ENCODE measurements around the gene NIPAL3. TPM values are rescaled to one million over a fixed set of nuclear protein-coding genes. Genes with fewer than 3 reads are reported as not detected.

Gene NIPAL3
- total RNA-seq, 2 experiments from 2014 or later: 38.1 to 41.4 TPM

GRCh38 chr1:24424207-24424606 lies 8.6 kb downstream of the NIPAL3 start:
- Mint-ChIP-seq H3K36me3 (ENCODE audit: low read depth) (peaks cover 56% of the 10 kb centered on the region), H3K9me3 (ENCODE audit: low read depth) (no peaks in the 10 kb centered on the region), H3K27me3 (no peaks in the 10 kb centered on the region), H3K4me1 (peaks cover 61% of the 10 kb centered on the region), H3K27ac (peak overlapping the region; percentile 67), H3K4me3 (no peak overlapping the region)
- peak; percentile 53 for ATAC-seq
- ChIA-PET POLR2A (no interaction called here), CTCF (interaction anchor here (0.6 to 2.6 kb wide), 9 partner anchors 8 to 461 kb away, joined by 3 to 15 read pairs (median 5); partner anchors contain the start of gene NIPAL3)
- intact Hi-C loops (cut with DNase I, micrococcal nuclease): no loop called here
- DNase-seq: peak; percentile 25

GRCh38 chr1:24424990-24425389 lies 9.4 kb downstream of the NIPAL3 start:
- Mint-ChIP-seq H3K27me3 (no peaks in the 10 kb centered on the region), H3K9me3 (ENCODE audit: low read depth) (no peaks in the 10 kb centered on the region), H3K4me1 (peaks cover 57% of the 10 kb centered on the region), H3K4me3 (no peak overlapping the region), H3K27ac (no peak overlapping the region), H3K36me3 (ENCODE audit: low read depth) (peaks cover 50% of the 10 kb centered on the region)
- ATAC-seq (no peak), DNase-seq (no peak)
- CTCF ChIA-PET: interaction anchor here (0.6 to 2.6 kb wide), 9 partner anchors 7 to 233 kb away, joined by 3 to 15 read pairs (median 4); partner anchors contain the start of gene NIPAL3
- intact Hi-C loops (cut with DNase I, micrococcal nuclease): no loop called here
- POLR2A ChIA-PET: no interaction called here

GRCh38 chr1:24425441-24425840 lies 9.8 kb downstream of the NIPAL3 start:
- intact Hi-C loops (cut with DNase I, micrococcal nuclease): no loop called here
- H3K27ac Mint-ChIP-seq: no peak overlapping the region
- peaks cover 54% of the 10 kb centered on the region for H3K4me1 Mint-ChIP-seq
- DNase-seq (no peak), ATAC-seq (no peak)
- CTCF ChIA-PET: interaction anchor here (0.6 to 2.6 kb wide), 8 partner anchors 10 to 233 kb away, joined by 3 to 15 read pairs (median 5); partner anchors contain the start of gene NIPAL3
- no peak overlapping the region for H3K4me3 Mint-ChIP-seq
- POLR2A ChIA-PET: no interaction called here
- no peaks in the 10 kb centered on the region for H3K27me3 Mint-ChIP-seq
- no peaks in the 10 kb centered on the region for H3K9me3 Mint-ChIP-seq (ENCODE audit: low read depth)
- peaks cover 48% of the 10 kb centered on the region for H3K36me3 Mint-ChIP-seq (ENCODE audit: low read depth)

GRCh38 chr1:24425922-24426321 lies 10.3 kb downstream of the NIPAL3 start:
- ChIA-PET POLR2A (no interaction called here), CTCF (interaction anchor here (2.0 kb wide), 1 partner anchor 18 kb away, joined by 6 read pairs; no protein-coding TSS in a partner anchor)
- intact Hi-C loops (cut with DNase I, micrococcal nuclease): no loop called here
- ATAC-seq (no peak), DNase-seq (no peak)
- Mint-ChIP-seq H3K27ac (no peak overlapping the region), H3K27me3 (no peaks in the 10 kb centered on the region), H3K9me3 (ENCODE audit: low read depth) (no peaks in the 10 kb centered on the region), H3K36me3 (ENCODE audit: low read depth) (peaks cover 46% of the 10 kb centered on the region), H3K4me1 (peaks cover 49% of the 10 kb centered on the region), H3K4me3 (no peak overlapping the region)

GRCh38 chr1:24426744-24427544 lies 11.3 kb downstream of the NIPAL3 start:
- intact Hi-C loops (cut with DNase I, micrococcal nuclease): no loop called here
- DNase-seq (no peak), ATAC-seq (no peak)
- CTCF ChIA-PET: no interaction called here
- H3K4me1 Mint-ChIP-seq: peaks cover 46% of the 10 kb centered on the region
- no peak overlapping the region for H3K4me3 Mint-ChIP-seq
- no peaks in the 10 kb centered on the region for H3K27me3 Mint-ChIP-seq
- no peaks in the 10 kb centered on the region for H3K9me3 Mint-ChIP-seq (ENCODE audit: low read depth)
- H3K27ac Mint-ChIP-seq: no peak overlapping the region
- POLR2A ChIA-PET: no interaction called here
- H3K36me3 Mint-ChIP-seq (ENCODE audit: low read depth): peaks cover 37% of the 10 kb centered on the region

GRCh38 chr1:24427545-24427862 lies 11.9 kb downstream of the NIPAL3 start:
- Mint-ChIP-seq H3K36me3 (ENCODE audit: low read depth) (peaks cover 31% of the 10 kb centered on the region), H3K27ac (no peak overlapping the region), H3K27me3 (no peaks in the 10 kb centered on the region), H3K4me3 (no peak overlapping the region), H3K9me3 (ENCODE audit: low read depth) (no peaks in the 10 kb centered on the region), H3K4me1 (peaks cover 41% of the 10 kb centered on the region)
- DNase-seq (no peak), ATAC-seq (no peak)
- intact Hi-C loops (cut with DNase I, micrococcal nuclease): no loop called here
- POLR2A ChIA-PET: no interaction called here
- CTCF ChIA-PET: no interaction called here

- intact Hi-C loops (cut with DNase I, micrococcal nuclease): no loop called here
- Mint-ChIP-seq H3K4me1 (peaks cover 18% of the 10 kb centered on the region), H3K27ac (no peak overlapping the region), H3K27me3 (no peaks in the 10 kb centered on the region), H3K36me3 (ENCODE audit: low read depth) (peaks cover 24% of the 10 kb centered on the region), H3K9me3 (ENCODE audit: low read depth) (no peaks in the 10 kb centered on the region), H3K4me3 (no peak overlapping the region)
- CTCF ChIA-PET: interaction anchor here (0.6 to 0.9 kb wide), 3 partner anchors 14 to 100 kb away, joined by 3 to 5 read pairs (median 5); partner anchors contain the start of gene NIPAL3
- DNase-seq (no peak), ATAC-seq (no peak)
- POLR2A ChIA-PET: no interaction called here
These were observed 20.3 kb downstream of the NIPAL3 start for GRCh38 chr1:24435782-24436365.

GRCh38 chr1:24437631-24438396 lies 22.2 kb downstream of the NIPAL3 start:
- no peak for ATAC-seq
- DNase-seq: no peak
- Mint-ChIP-seq H3K27ac (peak overlapping the region; percentile 29), H3K4me3 (no peak overlapping the region), H3K36me3 (ENCODE audit: low read depth) (peaks cover 31% of the 10 kb centered on the region), H3K4me1 (peaks cover 14% of the 10 kb centered on the region), H3K9me3 (ENCODE audit: low read depth) (no peaks in the 10 kb centered on the region), H3K27me3 (no peaks in the 10 kb centered on the region)
- ChIA-PET POLR2A (no interaction called here), CTCF (interaction anchor here (0.6 to 1.3 kb wide), 2 partner anchors 22 to 149 kb away, joined by 3 read pairs; partner anchors contain the start of gene NIPAL3)
- intact Hi-C loops (cut with DNase I, micrococcal nuclease): no loop called here

GRCh38 chr1:24438423-24438901 lies 22.9 kb downstream of the NIPAL3 start:
- intact Hi-C loops (cut with DNase I, micrococcal nuclease): no loop called here
- Mint-ChIP-seq H3K27me3 (no peaks in the 10 kb centered on the region), H3K27ac (no peak overlapping the region), H3K9me3 (ENCODE audit: low read depth) (no peaks in the 10 kb centered on the region), H3K4me1 (peaks cover 13% of the 10 kb centered on the region), H3K36me3 (ENCODE audit: low read depth) (peaks cover 28% of the 10 kb centered on the region), H3K4me3 (no peak overlapping the region)
- ATAC-seq: no peak
- POLR2A ChIA-PET: no interaction called here
- DNase-seq: no peak
- CTCF ChIA-PET: interaction anchor here (1.3 kb wide), 1 partner anchor 148 kb away, joined by 3 read pairs; no protein-coding TSS in a partner anchor

- CTCF ChIA-PET: interaction anchor here (1.0 to 1.1 kb wide), 2 partner anchors 105 to 146 kb away, joined by 3 read pairs; no protein-coding TSS in a partner anchor
- no peaks in the 10 kb centered on the region for H3K27me3 Mint-ChIP-seq
These were observed 24.8 kb downstream of the NIPAL3 start for GRCh38 chr1:24440436-24440835.

GRCh38 chr1:24441480-24441879 lies 25.9 kb downstream of the NIPAL3 start:
- ATAC-seq (no peak), DNase-seq (no peak)
- Mint-ChIP-seq H3K27ac (no peak overlapping the region), H3K36me3 (ENCODE audit: low read depth) (peaks cover 30% of the 10 kb centered on the region), H3K4me3 (no peak overlapping the region), H3K4me1 (no peaks in the 10 kb centered on the region), H3K27me3 (no peaks in the 10 kb centered on the region), H3K9me3 (ENCODE audit: low read depth) (no peaks in the 10 kb centered on the region)
- intact Hi-C loops (cut with DNase I, micrococcal nuclease): no loop called here
- POLR2A ChIA-PET: no interaction called here
- CTCF ChIA-PET: interaction anchor here (1.0 kb wide), 1 partner anchor 145 kb away, joined by 3 read pairs; no protein-coding TSS in a partner anchor

More at GRCh38 chr1:24440436-24440835, 24.8 kb downstream of the NIPAL3 start:
- intact Hi-C loops (cut with DNase I, micrococcal nuclease): no loop called here
- ATAC-seq: no peak
- POLR2A ChIA-PET: no interaction called here
- no peaks in the 10 kb centered on the region for H3K9me3 Mint-ChIP-seq (ENCODE audit: low read depth)
- no peak overlapping the region for H3K27ac Mint-ChIP-seq
- H3K4me3 Mint-ChIP-seq: no peak overlapping the region
- peaks cover 5% of the 10 kb centered on the region for H3K4me1 Mint-ChIP-seq
- H3K36me3 Mint-ChIP-seq (ENCODE audit: low read depth): peaks cover 23% of the 10 kb centered on the region
- no peak for DNase-seq

Measured in activated CD4-positive, alpha-beta T cell treated with anti-CD3 and anti-CD28 coated beads for 36 hours (primary cell).